ENCODE results near the gene KIF7. TPM values are rescaled to one million over a fixed set of nuclear protein-coding genes. Genes with fewer than 3 reads are reported as not detected.
A peak's percentile ranks its signal among the peaks of the same experiment; 100 is the strongest.

The KIF7 gene
- total RNA-seq, 8 experiments from 2014 or later, result 3.5 to 13.4 (median 6.6) TPM

DNA sequence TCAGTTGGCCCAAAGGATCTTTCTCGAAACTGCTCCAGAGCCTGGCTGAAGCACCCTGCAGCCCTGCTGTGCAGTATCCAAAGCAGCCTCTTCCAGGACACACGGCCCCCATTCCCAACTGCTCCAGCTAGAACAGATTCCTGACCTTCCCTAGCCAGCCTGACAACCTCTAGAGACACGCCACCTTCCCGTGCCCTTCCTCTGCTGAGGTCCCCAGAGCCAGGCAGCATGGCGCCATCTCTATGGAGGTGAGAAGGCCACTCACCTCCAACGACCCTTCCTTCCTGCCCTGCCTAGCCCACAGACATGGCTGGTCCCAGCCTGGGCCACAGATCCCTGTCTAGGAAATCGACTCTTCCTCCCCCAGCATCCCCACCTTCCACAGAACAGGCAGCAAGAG lies 3.1 kb downstream of the KIF7 start:
- in situ Hi-C loops (cut with MboI; ENCODE audit: low pct_unique_long_range_greater_than_20kb in 2 of 9, low sequenced_read_pairs in 9 of 9, unreplicated experiment in 9 of 9), result no loop called here
- 57 to 100% (median 80%) methylated on average over 1 to 3 of the region's 7 CpGs; no CpG with 5 or more reads in 3 of the 10 experiments for WGBS, 10 experiments

DNA sequence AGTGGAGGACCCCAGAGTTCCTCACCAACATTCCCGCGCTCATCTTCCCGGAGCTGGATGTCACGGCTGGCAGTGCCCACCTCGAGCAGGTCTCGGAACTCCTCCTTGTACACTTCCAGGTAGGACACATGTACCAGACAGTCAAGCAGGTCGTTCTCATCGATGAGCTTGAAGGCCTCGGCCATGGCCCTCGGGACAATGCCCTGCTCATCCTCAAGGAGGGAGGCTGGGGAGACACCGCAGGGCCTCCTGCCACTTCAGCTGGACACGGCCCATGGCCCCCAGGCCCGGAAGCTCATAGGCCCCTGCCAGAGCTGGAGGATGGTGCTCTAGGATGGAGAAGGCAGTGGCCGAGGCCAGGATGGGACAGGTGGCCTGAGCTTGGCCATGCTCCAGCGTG lies 5.6 kb downstream of the KIF7 start:
- H3K27ac ChIP-seq, result no peak overlapping the region

More for the DNA sequence above, 3.1 kb downstream of the KIF7 start:
- Histone ChIP-seq H3K4me1 (replicated peaks in 1 of 2) (peaks cover 6 to 7% of the 10 kb centered on the region in 2 donors), H3K4me3 (no peak overlapping the region), H3K27ac (no peak overlapping the region)
- no peak for ATAC-seq (replicated peaks in 6 of 8)

DNA sequence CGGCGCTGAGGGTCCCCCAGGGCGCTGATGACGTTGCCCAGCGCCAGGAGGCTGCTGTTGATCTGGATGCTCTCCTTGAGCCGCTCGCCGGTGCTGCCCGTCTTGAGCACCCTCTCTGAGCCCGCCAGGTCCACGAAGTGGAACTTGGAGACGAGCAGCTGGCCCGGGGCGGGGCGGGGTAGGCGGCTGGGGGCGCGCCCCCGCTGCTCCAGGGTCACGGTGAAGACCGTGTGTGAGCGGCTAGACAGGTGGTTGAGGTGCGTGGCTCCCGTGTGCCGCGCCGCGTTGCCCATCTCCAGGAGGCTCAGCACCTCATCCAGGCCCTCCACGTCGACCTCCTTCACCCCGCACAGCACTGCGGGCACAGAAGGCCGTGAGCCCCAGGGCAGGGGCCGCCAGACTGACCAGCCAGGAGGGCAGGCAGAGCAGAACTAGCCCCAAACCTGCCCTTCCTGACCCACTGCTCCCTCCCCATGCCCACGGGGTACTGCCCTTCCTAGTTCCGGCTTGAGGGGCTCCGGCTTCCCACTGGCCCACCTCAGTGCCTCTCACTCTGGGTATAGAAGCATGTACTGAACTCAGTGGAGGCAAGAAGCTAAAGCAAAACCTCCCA lies 6.1 kb downstream of the KIF7 start:
- ATAC-seq (replicated peaks in 6 of 8), result peak in 2 of 8 experiments; percentile 8 to 9
- no peak overlapping the region for H3K4me3 ChIP-seq
- peaks cover 2 to 4% of the 10 kb centered on the region in 2 donors for H3K4me1 ChIP-seq (replicated peaks in 1 of 2)
- no peak overlapping the region for H3K27ac ChIP-seq
- in situ Hi-C loops (cut with MboI; ENCODE audit: low pct_unique_long_range_greater_than_20kb in 2 of 9, low sequenced_read_pairs in 9 of 9, unreplicated experiment in 9 of 9), result no loop called here
- 60 to 80% methylated on average over 1 of the region's 37 CpGs; no CpG with 5 or more reads in 8 of the 10 experiments for WGBS, 10 experiments

More for the DNA sequence above, 5.6 kb downstream of the KIF7 start:
- ATAC-seq (replicated peaks in 6 of 8), result no peak
- H3K4me3 ChIP-seq, result no peak overlapping the region
- H3K4me1 ChIP-seq (replicated peaks in 1 of 2), result peaks cover 6 to 7% of the 10 kb centered on the region in 2 donors
- WGBS, 10 experiments, result 83 to 100% (median 96%) methylated on average over 1 to 7 of the region's 15 CpGs; no CpG with 5 or more reads in 2 of the 10 experiments
- in situ Hi-C loops (cut with MboI; ENCODE audit: low pct_unique_long_range_greater_than_20kb in 2 of 9, low sequenced_read_pairs in 9 of 9, unreplicated experiment in 9 of 9), result no loop called here

DNA sequence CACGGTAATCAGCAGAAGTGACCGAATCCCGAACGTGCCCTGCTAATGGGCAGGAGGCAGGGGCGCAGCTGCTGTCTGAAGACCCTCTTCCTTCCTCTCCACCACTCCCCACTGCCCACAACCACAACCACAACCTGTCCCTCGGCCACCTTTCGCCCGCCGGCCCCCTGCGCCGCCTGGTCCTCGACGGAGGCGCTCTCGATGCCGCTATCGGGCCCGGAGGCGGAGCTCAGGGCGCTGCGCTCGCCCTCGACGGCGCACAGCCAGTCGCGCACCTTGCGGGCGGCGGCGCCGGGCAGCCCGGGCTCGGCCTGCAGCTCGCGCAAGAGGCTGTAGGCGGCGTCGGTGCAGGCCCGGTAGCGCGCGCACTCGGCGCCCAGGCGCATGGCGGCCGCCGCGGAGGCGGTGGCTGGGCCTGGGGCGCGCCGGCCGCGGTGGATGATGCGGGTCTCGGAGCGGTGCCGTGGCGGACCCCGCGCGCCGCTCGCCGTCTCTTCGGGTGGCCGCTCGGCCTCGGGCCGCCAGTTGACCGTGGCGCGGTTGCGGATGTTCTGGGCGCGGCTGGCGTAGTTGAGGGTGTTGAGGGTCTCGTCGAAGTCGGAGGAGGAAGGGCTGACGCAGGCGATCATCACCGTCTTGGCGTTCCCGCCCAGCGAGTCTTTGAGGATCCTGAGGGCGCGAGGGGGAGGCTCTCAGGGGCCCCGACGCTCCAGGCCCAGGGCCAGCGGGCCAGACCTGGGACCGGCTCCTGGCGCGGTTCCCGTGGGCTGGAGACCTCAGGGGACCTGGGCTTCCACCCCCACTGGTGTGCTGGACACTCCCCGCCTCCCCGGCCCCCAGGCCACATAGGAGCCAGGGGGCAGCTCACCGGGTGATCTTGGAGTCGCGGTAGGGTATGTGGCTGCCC lies 6.9 kb downstream of the KIF7 start:
- Histone ChIP-seq H3K4me1 (replicated peaks in 1 of 2) (no peaks in the 10 kb centered on the region), H3K27ac (no peak overlapping the region), H3K4me3 (no peak overlapping the region)
- in situ Hi-C loops (cut with MboI; ENCODE audit: low pct_unique_long_range_greater_than_20kb in 2 of 9, low sequenced_read_pairs in 9 of 9, unreplicated experiment in 9 of 9), result no loop called here
- peak in 2 of 8 experiments; percentile 5 to 14 for ATAC-seq (replicated peaks in 6 of 8)
- WGBS, 10 experiments, result 87 to 99% (median 95%) methylated on average over 3 to 25 of the region's 102 CpGs; no CpG with 5 or more reads in 3 of the 10 experiments

DNA sequence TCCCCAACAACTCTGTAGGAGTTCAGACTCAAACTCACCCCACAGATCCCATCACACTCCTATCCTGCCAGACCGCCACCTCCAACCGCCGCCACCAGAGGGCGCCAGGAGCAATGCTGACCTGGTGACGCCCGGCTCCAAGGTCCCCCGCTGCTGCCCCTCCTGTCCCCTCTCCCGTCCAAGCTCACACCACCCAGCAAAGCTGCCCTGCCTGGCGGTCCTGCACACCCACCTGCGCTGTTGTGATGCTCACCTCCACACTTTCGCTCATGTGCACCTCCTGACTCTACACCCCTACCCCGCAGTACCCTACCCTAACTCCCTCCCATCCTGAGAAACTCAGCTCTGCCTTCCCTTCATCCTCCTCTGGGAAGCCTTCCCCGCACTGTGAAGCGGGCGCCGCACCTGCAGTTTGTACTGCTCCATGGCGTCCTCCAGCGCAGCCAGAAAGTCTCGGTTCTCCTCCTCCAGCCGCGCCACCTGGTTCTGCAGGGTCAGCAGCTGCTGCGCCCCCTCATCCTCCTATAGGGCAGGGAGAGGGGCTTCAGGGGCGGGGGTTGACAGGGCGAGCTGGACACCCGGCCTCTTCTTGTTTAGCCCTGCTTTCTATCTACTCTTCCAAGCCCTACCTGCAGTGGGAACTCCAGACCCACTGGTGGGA lies 7.9 kb downstream of the KIF7 start:
- peak; percentile 71 to 97 (median 88) for ATAC-seq (replicated peaks in 6 of 8)
- Histone ChIP-seq H3K4me3 (no peak overlapping the region), H3K4me1 (replicated peaks in 1 of 2) (no peaks in the 10 kb centered on the region), H3K27ac (no peak overlapping the region)
- 0 to 80% (median 73%) methylated on average over 1 to 11 of the region's 25 CpGs; no CpG with 5 or more reads in 4 of the 10 experiments for WGBS, 10 experiments
- in situ Hi-C loops (cut with MboI; ENCODE audit: low pct_unique_long_range_greater_than_20kb in 2 of 9, low sequenced_read_pairs in 9 of 9, unreplicated experiment in 9 of 9), result no loop called here

DNA sequence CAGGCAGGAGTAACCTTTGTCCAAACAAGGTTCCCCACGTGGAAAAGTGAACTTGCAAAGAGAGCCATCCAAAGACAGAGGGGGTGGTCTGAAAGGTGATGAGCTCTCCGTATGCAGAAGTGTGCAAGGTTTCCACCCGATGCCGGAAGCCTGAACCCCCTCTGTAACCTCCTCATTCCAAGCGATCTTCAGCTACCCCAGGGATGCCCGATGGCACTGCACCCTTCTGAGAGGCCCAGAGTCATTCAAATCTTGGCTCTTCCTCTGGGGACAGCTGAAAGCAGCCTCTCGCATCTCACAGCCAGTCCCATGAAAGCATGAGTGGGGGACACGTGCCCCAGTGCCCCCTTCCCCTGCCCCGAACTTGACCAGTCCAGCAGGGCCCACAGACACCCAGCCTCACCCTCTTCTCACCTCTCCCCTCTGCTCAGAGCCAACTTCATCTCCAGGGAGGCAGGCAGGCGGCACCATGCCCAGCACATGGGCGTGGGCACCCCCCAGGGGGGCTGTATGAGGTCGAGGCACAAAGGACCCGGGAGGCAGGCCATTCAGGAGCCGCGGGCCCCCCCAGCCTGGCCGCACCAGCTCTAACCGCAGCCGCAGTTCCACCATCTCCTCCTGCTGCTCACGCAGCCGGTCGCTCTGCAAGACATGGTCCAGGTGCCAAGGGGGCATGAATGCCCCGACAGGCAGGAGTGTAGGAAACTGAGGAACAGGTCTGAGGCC lies 8.7 kb downstream of the KIF7 start:
- 67 to 100% (median 84%) methylated on average over 1 to 5 of the region's 22 CpGs; no CpG with 5 or more reads in 2 of the 10 experiments for WGBS, 10 experiments
- Histone ChIP-seq H3K4me3 (no peak overlapping the region), H3K4me1 (replicated peaks in 1 of 2) (no peaks in the 10 kb centered on the region), H3K27ac (no peak overlapping the region)
- in situ Hi-C loops (cut with MboI; ENCODE audit: low pct_unique_long_range_greater_than_20kb in 2 of 9, low sequenced_read_pairs in 9 of 9, unreplicated experiment in 9 of 9), result no loop called here
- peak in 6 of 8 experiments; percentile 2 to 30 (median 18) for ATAC-seq (replicated peaks in 6 of 8)

DNA sequence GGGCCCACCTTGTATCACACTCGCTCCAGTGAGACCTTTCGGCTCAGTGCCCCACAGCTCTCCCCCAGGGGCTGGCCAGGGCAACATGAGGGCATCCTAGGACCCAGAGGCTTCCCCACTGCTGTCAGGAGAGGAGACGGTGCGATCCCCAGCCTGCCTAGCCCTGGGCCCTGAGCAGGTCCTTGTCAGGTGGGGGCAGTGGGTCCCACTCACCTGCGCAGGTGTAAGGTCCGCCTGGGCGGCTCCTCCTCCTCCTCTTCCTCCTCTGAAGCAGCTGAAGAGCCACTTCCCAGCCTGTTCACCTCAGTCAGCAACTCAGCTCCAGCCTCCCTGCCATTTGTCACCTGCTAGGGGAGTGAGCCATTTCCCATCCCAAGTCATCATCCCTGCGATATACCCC lies 9.6 kb downstream of the KIF7 start:
- no peak overlapping the region for H3K27ac ChIP-seq
- in situ Hi-C loops (cut with MboI; ENCODE audit: low pct_unique_long_range_greater_than_20kb in 2 of 9, low sequenced_read_pairs in 9 of 9, unreplicated experiment in 9 of 9), result no loop called here
- no peak overlapping the region for H3K4me3 ChIP-seq
- WGBS, 10 experiments, result 100% methylated on average over 1 to 2 of the region's 8 CpGs; no CpG with 5 or more reads in 8 of the 10 experiments
- no peak for ATAC-seq (replicated peaks in 6 of 8)
- H3K4me1 ChIP-seq (replicated peaks in 1 of 2), result no peaks in the 10 kb centered on the region

DNA sequence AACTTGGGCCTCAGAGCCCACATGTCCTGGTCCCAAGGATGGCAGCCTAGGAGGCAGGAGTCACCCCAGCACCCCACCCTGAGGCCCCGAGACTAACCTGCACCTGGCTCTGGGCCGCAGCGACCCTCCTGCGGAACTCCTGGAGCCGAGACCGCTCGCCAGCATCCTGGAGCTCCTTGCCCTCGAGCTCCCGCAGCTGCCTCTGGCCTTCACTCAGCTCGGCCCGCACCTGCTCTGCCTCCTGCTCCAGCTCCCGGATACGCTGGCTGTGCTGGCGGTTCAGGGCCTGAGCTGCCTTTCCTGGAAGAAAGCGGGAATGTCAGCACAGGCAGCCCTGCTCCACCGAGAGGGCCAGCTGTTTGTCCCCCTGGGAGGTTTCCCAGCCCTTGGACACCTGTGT lies 13.2 kb downstream of the KIF7 start:
- WGBS, 10 experiments, result 89 to 100% (median 97%) methylated on average over 2 to 11 of the region's 16 CpGs; no CpG with 5 or more reads in 7 of the 10 experiments
- ATAC-seq (replicated peaks in 6 of 8), result no peak
- H3K4me3 ChIP-seq, result no peak overlapping the region
- no peak overlapping the region for H3K27ac ChIP-seq
- in situ Hi-C loops (cut with MboI; ENCODE audit: low pct_unique_long_range_greater_than_20kb in 2 of 9, low sequenced_read_pairs in 9 of 9, unreplicated experiment in 9 of 9), result no loop called here
- no peaks in the 10 kb centered on the region for H3K4me1 ChIP-seq (replicated peaks in 1 of 2)

DNA sequence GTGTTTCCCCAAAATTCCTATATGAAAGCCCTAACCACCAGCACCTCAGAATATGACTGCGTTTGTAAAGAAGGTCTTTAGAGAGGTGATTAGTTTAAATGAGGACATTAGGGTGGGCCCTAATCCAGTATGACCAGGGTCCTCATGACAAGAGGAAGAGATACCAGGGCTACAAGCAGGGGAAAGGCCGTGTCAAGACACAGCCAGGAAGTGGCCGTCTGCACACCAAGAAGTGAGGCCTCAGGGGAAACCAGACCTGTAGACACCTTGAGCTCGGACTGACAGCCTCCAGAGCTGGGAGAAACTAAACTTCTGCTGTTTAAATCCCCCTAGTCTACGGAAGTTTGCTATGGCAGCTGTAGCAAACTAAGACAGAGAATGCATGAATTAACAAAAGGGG lies 14.2 kb downstream of the KIF7 start:
- Histone ChIP-seq H3K4me3 (no peak overlapping the region), H3K27ac (no peak overlapping the region), H3K4me1 (replicated peaks in 1 of 2) (no peaks in the 10 kb centered on the region)
- in situ Hi-C loops (cut with MboI; ENCODE audit: low pct_unique_long_range_greater_than_20kb in 2 of 9, low sequenced_read_pairs in 9 of 9, unreplicated experiment in 9 of 9), result no loop called here
- WGBS, 10 experiments, result 40 to 100% (median 100%) methylated on average over 1 to 5 of the region's 5 CpGs; no CpG with 5 or more reads in 2 of the 10 experiments
- ATAC-seq (replicated peaks in 6 of 8), result no peak

DNA sequence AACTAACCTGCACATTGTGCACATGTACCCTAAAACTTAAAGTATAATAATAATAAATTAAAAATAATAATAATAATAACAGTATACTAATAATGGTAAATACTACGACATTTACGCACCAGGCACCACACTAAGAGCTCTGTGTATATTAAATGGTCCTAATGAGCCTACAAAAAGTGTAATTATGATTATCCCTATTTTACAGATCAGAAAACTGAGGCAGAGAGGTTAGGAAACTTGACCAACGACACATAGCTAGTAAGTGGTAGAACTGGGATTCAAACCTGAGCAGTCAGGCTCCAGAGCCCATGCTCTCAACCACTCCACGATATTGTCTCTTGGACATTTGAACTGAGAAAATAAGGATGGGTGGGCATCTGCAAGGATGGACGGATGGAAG lies 15.0 kb downstream of the KIF7 start:
- Histone ChIP-seq H3K27ac (no peak overlapping the region), H3K4me3 (no peak overlapping the region), H3K4me1 (replicated peaks in 1 of 2) (no peaks in the 10 kb centered on the region)
- no peak for ATAC-seq (replicated peaks in 6 of 8)
- in situ Hi-C loops (cut with MboI; ENCODE audit: low pct_unique_long_range_greater_than_20kb in 2 of 9, low sequenced_read_pairs in 9 of 9, unreplicated experiment in 9 of 9), result no loop called here
- 80 to 100% (median 90%) methylated on average over 1 to 2 of the region's 5 CpGs; no CpG with 5 or more reads in 5 of the 10 experiments for WGBS, 10 experiments

DNA sequence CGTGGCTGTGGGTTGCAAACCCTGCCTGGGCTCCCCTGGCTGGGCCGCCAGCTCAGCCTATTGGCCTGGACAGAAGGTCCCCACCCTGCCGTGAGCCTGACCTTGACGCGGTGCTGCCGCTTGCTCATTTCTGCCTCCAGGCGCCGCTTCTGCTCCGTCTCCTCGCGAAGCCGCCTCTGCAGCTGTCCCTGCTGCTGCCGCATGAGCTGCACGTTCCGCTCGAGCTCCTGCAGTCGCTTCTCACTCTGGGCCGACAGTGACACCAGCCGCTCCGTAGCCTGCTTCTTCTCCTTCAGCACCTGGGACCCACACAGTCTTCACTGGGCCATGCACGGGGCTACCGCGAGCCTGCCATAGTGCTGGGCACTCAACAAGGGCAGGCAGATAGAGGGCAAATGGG lies 21.7 kb downstream of the KIF7 start:
- WGBS, 10 experiments, result 67 to 98% (median 92%) methylated on average over 3 to 14 of the region's 23 CpGs; no CpG with 5 or more reads in 4 of the 10 experiments
- no peak overlapping the region for H3K27ac ChIP-seq
- in situ Hi-C loops (cut with MboI; ENCODE audit: low pct_unique_long_range_greater_than_20kb in 2 of 9, low sequenced_read_pairs in 9 of 9, unreplicated experiment in 9 of 9), result no loop called here
- no peak for ATAC-seq (replicated peaks in 6 of 8)
- H3K4me1 ChIP-seq (replicated peaks in 1 of 2), result no peaks in the 10 kb centered on the region
- H3K4me3 ChIP-seq, result no peak overlapping the region

DNA sequence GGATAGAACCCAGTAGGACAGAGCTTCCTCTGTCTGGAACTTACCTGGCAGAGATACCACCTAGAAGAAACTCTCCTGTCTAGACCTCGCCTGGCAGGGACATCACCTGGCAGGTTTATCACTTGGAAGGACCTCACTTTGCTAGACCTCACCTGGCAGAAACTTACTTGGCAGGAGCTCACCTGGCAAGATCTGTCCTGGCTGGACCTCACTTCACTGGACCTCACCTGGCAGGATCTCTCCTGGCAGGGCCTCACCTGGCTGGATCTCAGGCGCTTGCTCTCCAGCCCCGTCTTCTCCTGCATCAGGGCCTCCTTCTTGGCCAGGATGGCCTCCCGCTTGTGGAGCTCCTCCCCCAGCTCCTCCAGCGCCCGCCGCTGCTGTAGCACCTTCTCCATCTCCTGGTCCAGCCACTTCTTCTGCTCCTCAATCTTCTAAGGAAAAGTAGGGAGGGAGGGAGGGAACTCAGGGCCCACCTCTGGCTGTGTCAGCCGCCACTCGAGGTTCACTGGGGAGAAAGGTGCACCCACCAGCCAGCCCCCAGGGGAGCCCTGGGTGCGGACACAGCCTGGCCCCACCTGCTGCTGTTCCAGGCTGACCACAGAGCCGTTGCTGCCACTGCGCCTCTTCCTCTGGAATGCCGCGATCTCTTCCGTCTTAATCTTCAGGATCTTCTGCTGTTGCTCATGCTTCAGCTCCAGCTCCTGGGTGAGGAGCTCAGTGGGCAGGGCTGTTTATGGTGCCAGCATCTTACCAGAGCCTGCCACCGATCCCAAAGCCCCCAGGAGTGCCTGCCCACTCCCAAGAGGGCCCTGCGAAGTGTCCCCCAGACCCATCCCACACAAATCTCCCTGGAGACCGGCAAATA lies 22.5 kb downstream of the KIF7 start:
- ATAC-seq (replicated peaks in 6 of 8), result no peak
- Histone ChIP-seq H3K27ac (no peak overlapping the region), H3K4me1 (replicated peaks in 1 of 2) (no peaks in the 10 kb centered on the region), H3K4me3 (no peak overlapping the region)
- 88 to 100% (median 100%) methylated on average over 1 to 5 of the region's 18 CpGs; no CpG with 5 or more reads in 4 of the 10 experiments for WGBS, 10 experiments
- in situ Hi-C loops (cut with MboI; ENCODE audit: low pct_unique_long_range_greater_than_20kb in 2 of 9, low sequenced_read_pairs in 9 of 9, unreplicated experiment in 9 of 9), result no loop called here

All from motor neuron (in vitro differentiated cells).